ENCODE measurements around the gene RTEL1. TPM values are rescaled to one million over a fixed set of nuclear protein-coding genes. Genes with fewer than 3 reads are reported as not detected.

RTEL1 gene
- polyA plus RNA-seq, 1 donor from 2014 or later, result 29.2 TPM

DNA sequence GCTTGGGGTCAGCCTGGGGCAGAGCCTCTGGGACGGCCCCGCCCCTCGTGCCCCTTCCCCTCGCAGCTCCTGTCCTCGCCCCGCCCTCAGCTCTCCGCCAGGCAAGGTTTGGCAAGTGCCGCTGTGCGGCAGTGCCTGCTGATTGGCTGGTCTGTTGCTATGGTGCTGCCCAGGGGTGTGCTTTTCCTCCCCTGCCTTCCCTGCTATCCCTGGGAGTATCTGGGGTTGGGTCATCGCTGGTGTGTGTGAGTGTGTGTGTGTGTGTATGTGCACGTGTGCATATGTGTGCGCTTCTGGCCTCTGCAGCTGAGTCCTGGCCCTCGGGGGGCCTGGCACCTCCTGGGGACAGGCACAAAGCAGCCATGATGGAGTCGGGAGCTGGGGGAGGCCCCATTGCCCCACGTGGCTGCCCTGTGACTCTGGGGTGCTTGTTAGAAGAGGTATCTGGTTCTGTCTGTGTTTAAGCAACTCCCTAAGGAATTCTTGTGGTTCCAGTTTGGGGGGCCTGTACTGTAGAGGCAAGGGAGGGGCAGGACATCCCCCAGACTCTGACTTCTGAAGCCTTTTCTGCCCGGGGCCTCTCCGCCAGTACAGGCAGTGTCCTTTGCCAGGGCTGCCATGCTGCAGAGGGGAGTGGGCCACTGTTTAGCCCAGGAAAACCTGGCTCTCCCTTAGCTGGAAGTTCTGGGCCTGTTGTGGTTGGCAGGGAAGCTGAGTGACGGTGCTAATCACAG, 6.9 kb downstream of the RTEL1 start:
- Histone ChIP-seq H3K9me2 (ENCODE audit: insufficient read depth, low read length) (no peaks in the 10 kb centered on the region), H3K4me3 (ENCODE audit: low read length) (peak overlapping the region; percentile 23), H3F3A (ENCODE audit: insufficient read depth, low read length, poor library complexity, severe bottlenecking) (no peaks in the 10 kb centered on the region), H3K27me3 (ENCODE audit: insufficient read depth, low read depth, low read length) (no peaks in the 10 kb centered on the region), H3K27ac (ENCODE audit: low read length) (peak overlapping the region; percentile 26), H4K20me1 (ENCODE audit: insufficient read depth) (no peaks in the 10 kb centered on the region), H3K4me2 (ENCODE audit: low read length) (no peak overlapping the region), H2AFZ (ENCODE audit: low read depth, low read length) (no peak overlapping the region), H3K36me3 (ENCODE audit: insufficient read depth, low read length) (no peaks in the 10 kb centered on the region), H3K9me3 (ENCODE audit: low read length) (no peaks in the 10 kb centered on the region), H3K79me2 (replicated peaks; ENCODE audit: insufficient read depth, low read length) (no peaks in the 10 kb centered on the region), H3K9ac (ENCODE audit: low read length) (peak overlapping the region; percentile 43)
- TF ChIP-seq SMC3 (conservative IDR thresholded peaks at IDR 0.05; ENCODE audit: poor library complexity) (no peak), TAF1 (IDR thresholded peaks at IDR 0.05; ENCODE audit: low read depth) (no peak), EP300 (conservative IDR thresholded peaks at IDR 0.05; ENCODE audit: poor library complexity, severe bottlenecking) (no peak), MXI1 (conservative IDR thresholded peaks at IDR 0.05; ENCODE audit: poor library complexity, severe bottlenecking) (no peak), POLR2AphosphoS5 (IDR thresholded peaks at IDR 0.05) (no peak), RAD21 (conservative IDR thresholded peaks at IDR 0.05) (no peak), EZH2 (IDR thresholded peaks at IDR 0.05; ENCODE audit: borderline replicate concordance, insufficient read depth, low read length, poor library complexity, severe bottlenecking) (no peak)
- TF ChIP-seq, protein P1, sequence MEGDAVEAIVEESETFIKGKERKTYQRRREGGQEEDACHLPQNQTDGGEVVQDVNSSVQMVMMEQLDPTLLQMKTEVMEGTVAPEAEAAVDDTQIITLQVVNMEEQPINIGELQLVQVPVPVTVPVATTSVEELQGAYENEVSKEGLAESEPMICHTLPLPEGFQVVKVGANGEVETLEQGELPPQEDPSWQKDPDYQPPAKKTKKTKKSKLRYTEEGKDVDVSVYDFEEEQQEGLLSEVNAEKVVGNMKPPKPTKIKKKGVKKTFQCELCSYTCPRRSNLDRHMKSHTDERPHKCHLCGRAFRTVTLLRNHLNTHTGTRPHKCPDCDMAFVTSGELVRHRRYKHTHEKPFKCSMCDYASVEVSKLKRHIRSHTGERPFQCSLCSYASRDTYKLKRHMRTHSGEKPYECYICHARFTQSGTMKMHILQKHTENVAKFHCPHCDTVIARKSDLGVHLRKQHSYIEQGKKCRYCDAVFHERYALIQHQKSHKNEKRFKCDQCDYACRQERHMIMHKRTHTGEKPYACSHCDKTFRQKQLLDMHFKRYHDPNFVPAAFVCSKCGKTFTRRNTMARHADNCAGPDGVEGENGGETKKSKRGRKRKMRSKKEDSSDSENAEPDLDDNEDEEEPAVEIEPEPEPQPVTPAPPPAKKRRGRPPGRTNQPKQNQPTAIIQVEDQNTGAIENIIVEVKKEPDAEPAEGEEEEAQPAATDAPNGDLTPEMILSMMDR (IDR thresholded peaks at IDR 0.05; ENCODE audit: poor library complexity, severe bottlenecking), result no peak
- TF ChIP-seq, protein P2, sequence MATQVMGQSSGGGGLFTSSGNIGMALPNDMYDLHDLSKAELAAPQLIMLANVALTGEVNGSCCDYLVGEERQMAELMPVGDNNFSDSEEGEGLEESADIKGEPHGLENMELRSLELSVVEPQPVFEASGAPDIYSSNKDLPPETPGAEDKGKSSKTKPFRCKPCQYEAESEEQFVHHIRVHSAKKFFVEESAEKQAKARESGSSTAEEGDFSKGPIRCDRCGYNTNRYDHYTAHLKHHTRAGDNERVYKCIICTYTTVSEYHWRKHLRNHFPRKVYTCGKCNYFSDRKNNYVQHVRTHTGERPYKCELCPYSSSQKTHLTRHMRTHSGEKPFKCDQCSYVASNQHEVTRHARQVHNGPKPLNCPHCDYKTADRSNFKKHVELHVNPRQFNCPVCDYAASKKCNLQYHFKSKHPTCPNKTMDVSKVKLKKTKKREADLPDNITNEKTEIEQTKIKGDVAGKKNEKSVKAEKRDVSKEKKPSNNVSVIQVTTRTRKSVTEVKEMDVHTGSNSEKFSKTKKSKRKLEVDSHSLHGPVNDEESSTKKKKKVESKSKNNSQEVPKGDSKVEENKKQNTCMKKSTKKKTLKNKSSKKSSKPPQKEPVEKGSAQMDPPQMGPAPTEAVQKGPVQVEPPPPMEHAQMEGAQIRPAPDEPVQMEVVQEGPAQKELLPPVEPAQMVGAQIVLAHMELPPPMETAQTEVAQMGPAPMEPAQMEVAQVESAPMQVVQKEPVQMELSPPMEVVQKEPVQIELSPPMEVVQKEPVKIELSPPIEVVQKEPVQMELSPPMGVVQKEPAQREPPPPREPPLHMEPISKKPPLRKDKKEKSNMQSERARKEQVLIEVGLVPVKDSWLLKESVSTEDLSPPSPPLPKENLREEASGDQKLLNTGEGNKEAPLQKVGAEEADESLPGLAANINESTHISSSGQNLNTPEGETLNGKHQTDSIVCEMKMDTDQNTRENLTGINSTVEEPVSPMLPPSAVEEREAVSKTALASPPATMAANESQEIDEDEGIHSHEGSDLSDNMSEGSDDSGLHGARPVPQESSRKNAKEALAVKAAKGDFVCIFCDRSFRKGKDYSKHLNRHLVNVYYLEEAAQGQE (IDR thresholded peaks at IDR 0.05; ENCODE audit: borderline replicate concordance), result no peak

DNA sequence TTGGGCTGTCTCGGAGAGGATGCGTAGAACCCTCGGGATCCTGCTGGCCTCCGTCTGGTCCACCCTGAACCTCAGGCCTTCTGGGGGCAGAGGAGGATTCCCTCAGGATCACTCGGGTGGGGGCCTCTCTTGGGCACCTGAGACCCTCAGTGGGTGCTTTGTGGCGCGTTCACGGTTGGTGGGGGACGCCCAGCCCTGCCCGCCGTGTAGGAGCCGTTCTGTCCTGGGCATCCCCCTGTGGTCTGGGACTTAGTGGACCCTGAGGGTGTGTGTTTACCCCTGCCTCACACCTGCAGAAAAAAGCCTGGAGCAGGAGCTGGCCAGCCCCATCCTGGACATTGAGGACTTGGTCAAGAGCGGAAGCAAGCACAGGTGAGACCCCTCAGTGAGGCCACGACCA, 7.6 kb downstream of the RTEL1 start:
- no peaks in the 10 kb centered on the region for H3K9me3 ChIP-seq (ENCODE audit: low read length)
- H4K20me1 ChIP-seq (ENCODE audit: insufficient read depth), result no peaks in the 10 kb centered on the region
- H3K9ac ChIP-seq (ENCODE audit: low read length), result no peak overlapping the region
- TF ChIP-seq MXI1 (conservative IDR thresholded peaks at IDR 0.05; ENCODE audit: poor library complexity, severe bottlenecking) (no peak), POLR2AphosphoS5 (IDR thresholded peaks at IDR 0.05) (no peak), SMC3 (conservative IDR thresholded peaks at IDR 0.05; ENCODE audit: poor library complexity) (no peak), TAF1 (IDR thresholded peaks at IDR 0.05; ENCODE audit: low read depth) (no peak), EZH2 (IDR thresholded peaks at IDR 0.05; ENCODE audit: borderline replicate concordance, insufficient read depth, low read length, poor library complexity, severe bottlenecking) (no peak), RAD21 (conservative IDR thresholded peaks at IDR 0.05) (no peak), EP300 (conservative IDR thresholded peaks at IDR 0.05; ENCODE audit: poor library complexity, severe bottlenecking) (no peak)
- TF ChIP-seq, protein P1 (IDR thresholded peaks at IDR 0.05; ENCODE audit: poor library complexity, severe bottlenecking), result no peak
- TF ChIP-seq, protein P2 (IDR thresholded peaks at IDR 0.05; ENCODE audit: borderline replicate concordance), result no peak
- no peak overlapping the region for H3K4me3 ChIP-seq (ENCODE audit: low read length)
- H2AFZ ChIP-seq (ENCODE audit: low read depth, low read length), result no peak overlapping the region
- no peak overlapping the region for H3K27ac ChIP-seq (ENCODE audit: low read length)
- H3F3A ChIP-seq (ENCODE audit: insufficient read depth, low read length, poor library complexity, severe bottlenecking), result no peaks in the 10 kb centered on the region
- no peaks in the 10 kb centered on the region for H3K9me2 ChIP-seq (ENCODE audit: insufficient read depth, low read length)
- no peaks in the 10 kb centered on the region for H3K36me3 ChIP-seq (ENCODE audit: insufficient read depth, low read length)
- H3K79me2 ChIP-seq (replicated peaks; ENCODE audit: insufficient read depth, low read length), result no peaks in the 10 kb centered on the region
- no peaks in the 10 kb centered on the region for H3K27me3 ChIP-seq (ENCODE audit: insufficient read depth, low read depth, low read length)
- no peak overlapping the region for H3K4me2 ChIP-seq (ENCODE audit: low read length)
